WERI-Rb-1 (cell line): Measurements from ENCODE around the gene FOXK2.
"Not testable (repeated sequence)": the region's sequence is repeated elsewhere in the genome, so short reads cannot be mapped to it uniquely, and the experiment has no call there.

Experiments used
- DNase-seq: peaks from one replicate; pipeline ENCODE4 v3.0.0-alpha.2; 2020
- H3K27ac ChIP-seq: fragments of 250-450 bp; sonication (Bioruptor Pico); 2 replicates; pipeline ENCODE4 v1.5.1; 2020; ENCODE audit warnings: mild to moderate bottlenecking, moderate library complexity
- H3K27me3 ChIP-seq: fragments of 250-450 bp; sonication (Bioruptor Pico); 2 replicates; pipeline ENCODE4 v1.5.1; 2021; ENCODE audit warnings: mild to moderate bottlenecking, low read depth, moderate library complexity; ENCODE audit not compliant: insufficient read depth, severe bottlenecking
- H3K36me3 ChIP-seq: fragments of 250-450 bp; sonication (Bioruptor Pico); 2 replicates; pipeline ENCODE4 v1.5.1; 2020; ENCODE audit warnings: mild to moderate bottlenecking, moderate library complexity
- H3K4me3 ChIP-seq: 2 replicates; pipeline ENCODE4 v1.5.1; 2011; ENCODE audit warnings: low read depth, mild to moderate bottlenecking, control low read depth, low read length
- H3K9me3 ChIP-seq: fragments of 250-450 bp; sonication (Bioruptor Pico); 2 replicates; pipeline ENCODE4 v1.5.1; 2021; ENCODE audit warnings: mild to moderate bottlenecking, moderate library complexity; ENCODE audit not compliant: severe bottlenecking
- CTCF ChIP-seq: IDR thresholded peaks from 2 replicates; pipeline ENCODE4 v1.5.1; 2011; ENCODE audit warnings: low read depth, mild to moderate bottlenecking, control low read depth, inconsistent platforms, low read length

The FOXK2 gene

DNA sequence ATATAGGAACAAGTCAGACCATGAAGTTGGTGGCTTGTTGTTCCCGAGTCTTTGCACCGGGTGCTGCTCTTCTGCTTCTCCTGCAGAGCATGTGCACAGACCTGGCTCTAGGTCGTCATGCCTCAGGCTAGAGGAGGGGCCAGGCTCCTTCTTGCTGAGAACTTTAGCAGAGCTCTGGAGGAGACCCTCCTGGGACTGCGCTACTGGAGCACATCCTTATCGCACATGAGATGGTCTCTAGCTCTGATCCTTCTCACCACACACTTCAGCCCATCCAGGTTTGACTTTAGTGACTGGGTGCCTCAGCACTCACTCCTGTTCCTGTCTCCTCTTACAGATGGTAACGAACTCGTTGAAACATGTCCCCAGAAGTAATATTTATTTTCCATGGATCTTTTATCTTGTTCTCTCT is 14.9 kb downstream of the FOXK2 start:
- peaks cover 35% of the 10 kb centered on the region for H3K36me3 ChIP-seq
- no peak overlapping the region for H3K27ac ChIP-seq
- H3K4me3 ChIP-seq: no peak overlapping the region
- H3K27me3 ChIP-seq: no peaks in the 10 kb centered on the region
- no peak for TF ChIP-seq CTCF
- DNase-seq: no peak
- no peaks in the 10 kb centered on the region for H3K9me3 ChIP-seq

DNA sequence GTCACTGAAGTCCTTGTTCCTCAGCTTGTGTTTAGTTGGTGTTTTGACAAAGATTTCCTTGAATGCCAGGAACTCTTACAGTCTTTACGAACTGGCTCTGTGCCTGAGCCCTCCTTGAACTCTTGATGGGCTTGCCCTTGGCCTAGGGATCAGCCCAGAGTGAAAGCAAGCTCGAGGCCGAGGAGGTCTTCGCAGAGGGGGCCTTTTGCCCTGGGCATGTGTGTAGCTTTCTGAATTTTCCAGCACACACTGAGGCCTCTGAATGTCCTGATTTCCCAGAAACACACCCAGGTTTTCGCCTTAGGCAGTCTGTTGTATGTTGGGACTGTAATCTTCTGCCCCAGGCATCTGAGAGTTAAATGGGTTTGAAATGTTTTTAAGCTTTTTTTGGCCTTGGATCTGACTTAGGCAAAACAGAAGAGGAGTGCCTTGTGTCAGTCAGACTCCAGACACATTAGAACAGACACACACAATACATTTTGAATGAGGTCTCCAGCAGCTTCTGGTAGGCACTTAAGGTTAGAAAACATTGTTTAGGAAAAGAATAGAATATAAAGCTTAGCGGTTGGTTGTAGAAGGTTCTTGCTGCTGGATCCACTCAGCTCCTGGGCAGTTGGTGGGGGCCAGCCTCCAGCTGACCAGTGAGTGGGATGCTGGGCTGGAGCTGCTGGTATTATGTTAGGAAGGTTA is 17.1 kb downstream of the FOXK2 start:
- Histone ChIP-seq H3K4me3 (no peak overlapping the region), H3K36me3 (peaks cover 33% of the 10 kb centered on the region), H3K9me3 (no peaks in the 10 kb centered on the region), H3K27ac (no peak overlapping the region), H3K27me3 (no peaks in the 10 kb centered on the region)
- DNase-seq: no peak
- no peak for TF ChIP-seq CTCF

DNA sequence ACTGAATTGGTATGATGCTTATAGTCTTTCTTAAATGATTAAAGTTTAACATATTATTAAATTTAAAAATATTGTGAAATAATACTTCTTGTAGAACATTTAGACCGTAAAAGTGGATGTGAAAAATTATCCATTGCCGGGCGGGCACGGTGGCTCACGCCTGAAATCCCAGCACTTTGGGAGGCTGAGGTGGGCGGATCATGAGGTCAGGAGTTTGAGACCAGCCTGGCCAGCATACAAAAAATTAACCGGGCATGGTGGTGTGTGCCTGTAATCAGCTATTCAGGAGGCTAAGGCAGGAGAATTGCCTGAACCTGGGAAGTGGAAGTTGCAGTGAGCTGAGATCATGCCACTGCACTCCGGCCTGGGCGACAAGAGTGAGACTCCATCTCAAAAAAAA is 17.7 kb downstream of the FOXK2 start:
- H3K27ac ChIP-seq, H3K9me3 ChIP-seq, DNase-seq, H3K4me3 ChIP-seq, H3K27me3 ChIP-seq: not testable (repeated sequence)
- peaks cover 28% of the 10 kb centered on the region for H3K36me3 ChIP-seq

DNA sequence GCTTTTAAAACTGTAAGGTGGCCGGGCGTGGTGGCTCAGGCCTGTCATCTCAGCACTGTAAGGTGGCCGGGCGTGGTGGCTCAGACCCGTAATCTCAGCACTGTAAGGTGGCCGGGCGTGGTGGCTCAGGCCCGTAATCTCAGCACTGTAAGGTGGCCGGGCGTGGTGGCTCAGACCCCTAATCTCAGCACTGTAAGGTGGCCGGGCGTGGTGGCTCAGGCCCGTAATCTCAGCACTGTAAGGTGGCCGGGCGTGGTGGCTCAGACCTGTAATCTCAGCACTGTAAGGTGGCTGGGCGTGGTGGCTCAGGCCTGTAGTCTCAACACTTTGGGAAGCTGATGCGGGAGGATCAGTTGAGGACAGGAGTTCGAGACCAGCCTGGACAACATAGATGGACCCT is 19.5 kb downstream of the FOXK2 start:
- DNase-seq, H3K27me3 ChIP-seq, H3K9me3 ChIP-seq, H3K4me3 ChIP-seq, H3K27ac ChIP-seq: not testable (repeated sequence)
- peaks cover 32% of the 10 kb centered on the region for H3K36me3 ChIP-seq

GRCh38 chr17:82542439-82542838 is 22.9 kb downstream of the FOXK2 start:
- H3K36me3 ChIP-seq: peaks cover 26% of the 10 kb centered on the region
- no peak overlapping the region for H3K27ac ChIP-seq
- no peak overlapping the region for H3K4me3 ChIP-seq
- no peaks in the 10 kb centered on the region for H3K27me3 ChIP-seq
- DNase-seq: no peak
- no peaks in the 10 kb centered on the region for H3K9me3 ChIP-seq
- TF ChIP-seq CTCF: no peak

GRCh38 chr17:82544431-82545070 is 25.0 kb downstream of the FOXK2 start:
- no peak for DNase-seq
- no peaks in the 10 kb centered on the region for H3K9me3 ChIP-seq
- no peak for TF ChIP-seq CTCF
- H3K27ac ChIP-seq: no peak overlapping the region
- no peak overlapping the region for H3K4me3 ChIP-seq
- H3K36me3 ChIP-seq: peaks cover 35% of the 10 kb centered on the region
- no peaks in the 10 kb centered on the region for H3K27me3 ChIP-seq

GRCh38 chr17:82545071-82545462 is 25.5 kb downstream of the FOXK2 start:
- peaks cover 40% of the 10 kb centered on the region for H3K36me3 ChIP-seq
- no peak for DNase-seq
- H3K27ac ChIP-seq: no peak overlapping the region
- H3K9me3 ChIP-seq: no peaks in the 10 kb centered on the region
- no peak for TF ChIP-seq CTCF
- H3K4me3 ChIP-seq: no peak overlapping the region
- no peaks in the 10 kb centered on the region for H3K27me3 ChIP-seq
